ENCODE measurements around the gene CERS1.

DNA sequence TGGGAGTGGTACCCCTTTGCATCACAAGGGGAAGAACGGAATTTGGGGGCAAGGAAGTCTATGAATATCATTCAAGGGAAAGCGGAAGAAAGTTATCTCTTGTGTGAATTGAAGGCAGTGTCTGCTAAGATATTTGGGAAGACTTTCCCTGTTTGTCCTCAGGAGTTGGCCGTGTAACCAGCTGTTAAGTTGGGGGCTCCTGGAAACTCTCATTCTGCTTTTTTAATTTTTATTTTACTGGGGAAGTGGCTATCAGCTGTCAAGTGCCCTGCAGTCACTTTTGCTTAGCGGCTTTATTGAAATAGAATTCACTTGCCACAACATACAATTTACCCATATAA lies 61.3 kb downstream of the CERS1 start:
- TF ChIP-seq, protein P1, sequence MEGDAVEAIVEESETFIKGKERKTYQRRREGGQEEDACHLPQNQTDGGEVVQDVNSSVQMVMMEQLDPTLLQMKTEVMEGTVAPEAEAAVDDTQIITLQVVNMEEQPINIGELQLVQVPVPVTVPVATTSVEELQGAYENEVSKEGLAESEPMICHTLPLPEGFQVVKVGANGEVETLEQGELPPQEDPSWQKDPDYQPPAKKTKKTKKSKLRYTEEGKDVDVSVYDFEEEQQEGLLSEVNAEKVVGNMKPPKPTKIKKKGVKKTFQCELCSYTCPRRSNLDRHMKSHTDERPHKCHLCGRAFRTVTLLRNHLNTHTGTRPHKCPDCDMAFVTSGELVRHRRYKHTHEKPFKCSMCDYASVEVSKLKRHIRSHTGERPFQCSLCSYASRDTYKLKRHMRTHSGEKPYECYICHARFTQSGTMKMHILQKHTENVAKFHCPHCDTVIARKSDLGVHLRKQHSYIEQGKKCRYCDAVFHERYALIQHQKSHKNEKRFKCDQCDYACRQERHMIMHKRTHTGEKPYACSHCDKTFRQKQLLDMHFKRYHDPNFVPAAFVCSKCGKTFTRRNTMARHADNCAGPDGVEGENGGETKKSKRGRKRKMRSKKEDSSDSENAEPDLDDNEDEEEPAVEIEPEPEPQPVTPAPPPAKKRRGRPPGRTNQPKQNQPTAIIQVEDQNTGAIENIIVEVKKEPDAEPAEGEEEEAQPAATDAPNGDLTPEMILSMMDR (IDR thresholded peaks at IDR 0.05) = no peak
- TF ChIP-seq POLR2A (IDR thresholded peaks at IDR 0.05) = no peak
